HG03066 (cell line): ENCODE measurements around the gene ZNF660.

ENCODE experiments used
- ATAC-seq: cut with Tn5 transposase; IDR thresholded peaks from one replicate; pipeline ENCODE4 v1.9.1; 2021; ENCODE audit warnings: low read depth; ENCODE audit not compliant: unreplicated experiment

ZNF660 gene

GRCh38 chr3:44628716-44629115, 44.0 kb downstream of the ZNF660 start:
- no peak for ATAC-seq

- ATAC-seq: no peak
Observed at GRCh38 chr3:44632193-44632592, 47.4 kb downstream of the ZNF660 start.

- ATAC-seq: no peak
Observed at GRCh38 chr3:44642337-44642736, 57.6 kb downstream of the ZNF660 start.

- no peak for ATAC-seq
Observed at GRCh38 chr3:44643024-44643423, 58.3 kb downstream of the ZNF660 start.

- no peak for ATAC-seq
Observed at GRCh38 chr3:44647771-44648170, 63.0 kb downstream of the ZNF660 start.

- peak; percentile 93 for ATAC-seq
Observed at GRCh38 chr3:44648564-44649229, 63.9 kb downstream of the ZNF660 start, which contains the start of gene ZNF35. Gene ZNF35, plus strand, starts transcription at chr3:44648732. Its CDS starts 2,336 bp downstream, at chr3:44651068.
